Right atrium auricular region (tissue), 2 donors: ENCODE data around the gene RAPGEFL1. TPM values are rescaled to one million over a fixed set of nuclear protein-coding genes. Genes with fewer than 3 reads are reported as not detected.
"Not testable (repeated sequence)": the region's sequence is repeated elsewhere in the genome, so short reads cannot be mapped to it uniquely, and the experiment has no call there.

Source experiments
- DNase-seq: peaks from one replicate; pipeline ENCODE4 v3.0.0-alpha.2; 2019; ENCODE audit warnings: low spot score
- H3K27ac ChIP-seq, 2 donors: fragments of 200-600 bp; sonication (generic); 1 replicate in 1 of 2; 2 replicates in 1 of 2; pipeline ENCODE4 v1.5.1; 2016 to 2019
- H3K27me3 ChIP-seq, 2 donors: fragments of 200-600 bp; sonication (generic); one replicate each; pipeline versions ENCODE4 v1.5.1 to v1.6.0; 2017 to 2019
- H3K36me3 ChIP-seq: fragments of 200-600 bp; sonication (generic); one replicate; pipeline ENCODE4 v1.5.1; 2016
- H3K4me1 ChIP-seq, 2 donors: fragments of 200-600 bp; sonication (generic); one replicate each; pipeline versions ENCODE4 v1.5.1 to v1.6.0; 2017 to 2019
- H3K4me3 ChIP-seq, 2 donors: fragments of 200-600 bp; sonication (generic); 1 replicate in 1 of 2; 2 replicates in 1 of 2; pipeline ENCODE4 v1.5.1; 2017 to 2019; ENCODE audit warnings: mild to moderate bottlenecking in 1 of 2, moderate library complexity in 1 of 2
- H3K9me3 ChIP-seq, 2 donors: fragments of 200-600 bp; sonication (generic); one replicate each; pipeline ENCODE4 v1.5.1; 2019
- CTCF ChIP-seq, 2 donors: fragments of 200-600 bp; sonication (generic); IDR thresholded peaks; one replicate each; pipeline ENCODE4 v1.5.1; 2019; ENCODE audit warnings: antibody characterized with exemption in 2 of 2
- total RNA-seq, 2 donors: library from RNA; depleted of rRNA; stranded (reverse); fragments of >200 nt; gene quantifications; one replicate each; pipeline ENCODE4 v1.1.0, GENCODE V29; 2016

The RAPGEFL1 gene
- total RNA-seq, 2 donors from 2014 or later = 1.6 to 2.9 TPM

GRCh38 chr17:40218740-40219593 is 41.7 kb downstream of the RAPGEFL1 start, which contains the start of gene WIPF2:
WIPF2 (plus strand) TSS chr17:40219304; CDS start chr17:40256460, 37,156 bp downstream.
- peak; percentile 96 for DNase-seq
- Histone ChIP-seq H3K4me1 (peaks cover 0 to 15% of the 10 kb centered on the region in 2 donors), H3K27me3 (no peaks in the 10 kb centered on the region), H3K27ac (peak within 1 kb of the TSS; percentile 91), H3K4me3 (peak within 1 kb of the TSS; percentile 68 to 70), H3K36me3 (peaks cover 3% of the 10 kb centered on the region), H3K9me3 (no peaks in the 10 kb centered on the region)
- TF ChIP-seq CTCF (IDR thresholded peaks at IDR 0.05) = peak; percentile 71 to 82

DNA sequence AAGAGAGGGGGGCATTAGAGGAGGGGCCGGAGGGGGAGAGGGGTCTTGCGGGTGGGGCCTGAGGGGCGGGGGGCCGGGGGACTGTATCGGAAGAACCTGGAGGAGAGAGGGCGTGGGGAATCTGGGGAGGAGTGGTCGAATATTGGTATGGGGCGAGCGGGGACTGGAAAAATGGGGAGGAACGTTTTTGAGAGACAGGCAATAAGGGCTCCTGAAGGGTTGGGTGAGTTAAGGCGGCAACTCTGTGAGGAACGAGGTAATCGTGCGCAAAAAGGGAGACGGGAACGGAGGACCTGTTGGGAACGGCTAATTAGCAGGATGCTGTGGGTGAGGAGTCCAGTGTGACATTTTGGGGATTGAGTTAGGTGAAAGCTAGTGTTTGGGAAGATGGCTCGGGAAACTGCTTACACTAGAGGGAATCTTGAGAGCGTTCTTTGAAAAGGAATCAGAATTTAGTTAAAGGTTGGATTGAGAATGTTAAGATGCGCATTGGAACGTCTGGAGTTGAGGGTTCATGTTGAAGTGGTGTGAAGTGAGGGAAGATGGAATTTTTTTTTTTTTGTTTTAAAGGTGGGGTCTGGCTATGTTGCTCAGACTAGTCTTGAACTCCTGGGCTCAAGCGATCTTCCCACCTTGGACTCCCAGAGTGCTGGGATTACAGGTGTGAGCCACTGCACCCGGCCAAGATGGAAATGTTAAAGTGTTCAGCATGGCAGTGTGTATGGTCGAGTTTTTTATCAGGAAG is 42.5 kb downstream of the RAPGEFL1 start:
- peaks cover 3% of the 10 kb centered on the region for H3K36me3 ChIP-seq
- H3K9me3 ChIP-seq = no peaks in the 10 kb centered on the region

GRCh38 chr17:40224718-40225550 is 47.7 kb downstream of the RAPGEFL1 start:
- H3K4me1 ChIP-seq = peaks cover 0 to 29% of the 10 kb centered on the region in 2 donors
- DNase-seq = peak; percentile 88
- no peaks in the 10 kb centered on the region for H3K9me3 ChIP-seq
- H3K27me3 ChIP-seq = no peaks in the 10 kb centered on the region
- no peak overlapping the region for H3K4me3 ChIP-seq
- TF ChIP-seq CTCF (IDR thresholded peaks at IDR 0.05) = no peak
- H3K36me3 ChIP-seq = peaks cover 3% of the 10 kb centered on the region
- H3K27ac ChIP-seq = peak overlapping the region; percentile 42 to 58

More for the DNA sequence above, 42.5 kb downstream of the RAPGEFL1 start:
- H3K4me3 ChIP-seq = peak overlapping the region; percentile 68 to 70
- no peak for TF ChIP-seq CTCF (IDR thresholded peaks at IDR 0.05)
- no peaks in the 10 kb centered on the region for H3K27me3 ChIP-seq
- DNase-seq = peak; percentile 64
- H3K27ac ChIP-seq = peak overlapping the region; percentile 91
- H3K4me1 ChIP-seq = peaks cover 0 to 21% of the 10 kb centered on the region in 2 donors

GRCh38 chr17:40229146-40229545 is 51.9 kb downstream of the RAPGEFL1 start:
- DNase-seq, H3K4me3 ChIP-seq, H3K27ac ChIP-seq, H3K27me3 ChIP-seq, H3K9me3 ChIP-seq: not testable (repeated sequence)
- Histone ChIP-seq H3K36me3 (peaks cover 16% of the 10 kb centered on the region), H3K4me1 (peaks cover 0 to 15% of the 10 kb centered on the region in 2 donors)

DNA sequence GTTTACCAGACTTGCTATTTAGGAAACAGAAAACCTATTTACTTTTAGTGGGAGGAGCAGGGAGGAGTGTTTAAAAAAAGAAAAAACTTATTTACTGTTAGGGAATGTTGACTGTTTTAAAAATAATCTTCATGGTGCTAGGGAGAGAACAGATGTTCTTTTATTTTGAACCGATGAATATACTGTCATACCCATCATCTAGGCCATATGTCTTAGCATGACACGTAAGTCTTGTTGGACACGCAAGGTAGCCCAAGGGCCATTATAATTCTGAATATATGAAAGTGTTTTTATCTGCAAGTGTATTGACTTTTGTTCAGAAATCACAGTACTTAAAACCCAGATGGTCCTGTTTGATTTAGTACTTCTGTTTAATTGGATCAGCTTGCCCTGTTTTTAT is 53.4 kb downstream of the RAPGEFL1 start:
- no peak for TF ChIP-seq CTCF (IDR thresholded peaks at IDR 0.05)

GRCh38 chr17:40231928-40232327 is 54.7 kb downstream of the RAPGEFL1 start:
- not testable (repeated sequence) for H3K4me1 ChIP-seq, H3K27ac ChIP-seq, DNase-seq, H3K27me3 ChIP-seq, H3K9me3 ChIP-seq, H3K4me3 ChIP-seq
- H3K36me3 ChIP-seq = peaks cover 20% of the 10 kb centered on the region

More for the DNA sequence above, 53.4 kb downstream of the RAPGEFL1 start:
- H3K27me3 ChIP-seq = no peaks in the 10 kb centered on the region
- H3K4me1 ChIP-seq = peaks cover 0 to 1% of the 10 kb centered on the region in 2 donors
- no peak overlapping the region for H3K27ac ChIP-seq
- H3K9me3 ChIP-seq = no peaks in the 10 kb centered on the region
- H3K4me3 ChIP-seq = no peak overlapping the region
- H3K36me3 ChIP-seq = peaks cover 20% of the 10 kb centered on the region
- no peak for DNase-seq
